Loucy (cell line): Measurements from ENCODE around the gene LRBA.

Source experiments
- H2AFZ ChIP-seq: fragments of 200-600 bp; sonication (generic); 2 replicates; pipeline ENCODE4 v1.6.0; 2016; ENCODE audit warnings: antibody characterized with exemption, mild to moderate bottlenecking, low read length, moderate library complexity
- H3F3A ChIP-seq: fragments of 200-600 bp; 2 replicates; pipeline ENCODE4 v1.6.0; 2016; ENCODE audit warnings: antibody characterized with exemption, low read depth, mild to moderate bottlenecking
- H3K27me3 ChIP-seq: fragments of 200-600 bp; sonication (generic); 2 replicates; pipeline ENCODE4 v1.6.1; 2014; ENCODE audit warnings: low read length, mild to moderate bottlenecking; ENCODE audit not compliant: insufficient read depth, poor library complexity, severe bottlenecking
- H3K36me3 ChIP-seq: fragments of 200-600 bp; sonication (generic); 2 replicates; pipeline ENCODE4 v1.6.1; 2016; ENCODE audit warnings: low read length; ENCODE audit not compliant: insufficient read depth
- H3K4me1 ChIP-seq: fragments of 200-600 bp; sonication (generic); 2 replicates; pipeline ENCODE4 v1.5.1; 2014; ENCODE audit warnings: low read length, mild to moderate bottlenecking; ENCODE audit not compliant: insufficient read depth, poor library complexity, severe bottlenecking
- H3K4me2 ChIP-seq: fragments of 200-600 bp; sonication (generic); 2 replicates; pipeline ENCODE4 v1.6.0; 2014; ENCODE audit warnings: antibody characterized with exemption, low read length, low read depth, mild to moderate bottlenecking; ENCODE audit not compliant: poor library complexity, severe bottlenecking
- H3K4me3 ChIP-seq: fragments of 200-600 bp; sonication (generic); 2 replicates; pipeline ENCODE4 v1.5.1; 2014; ENCODE audit warnings: low read length, mild to moderate bottlenecking, mixed read lengths; ENCODE audit not compliant: poor library complexity, severe bottlenecking
- H3K79me2 ChIP-seq: fragments of 200-600 bp; sonication (generic); 2 replicates; pipeline ENCODE4 v1.6.1; 2014; ENCODE audit warnings: low read length; ENCODE audit not compliant: insufficient read depth
- H3K9ac ChIP-seq: fragments of 200-600 bp; sonication (generic); 2 replicates; pipeline ENCODE4 v1.6.0; 2014; ENCODE audit warnings: mild to moderate bottlenecking, low read depth, low read length, moderate library complexity; ENCODE audit not compliant: poor library complexity, severe bottlenecking
- H3K9me2 ChIP-seq: fragments of 200-600 bp; sonication (generic); replicated peaks from 2 replicates; pipeline ENCODE4 v1.6.1; 2016; ENCODE audit warnings: low read depth, low read length, mixed read lengths
- H3K9me3 ChIP-seq: fragments of 200-600 bp; sonication (generic); 2 replicates; pipeline ENCODE4 v1.6.1; 2014; ENCODE audit warnings: mild to moderate bottlenecking, antibody characterized with exemption, low read length, low read depth; ENCODE audit not compliant: insufficient read depth
- H4K20me1 ChIP-seq: fragments of 200-600 bp; sonication (generic); 2 replicates; pipeline ENCODE4 v1.6.0; 2014; ENCODE audit warnings: antibody characterized with exemption, low read length, mild to moderate bottlenecking; ENCODE audit not compliant: insufficient read depth, poor library complexity, severe bottlenecking
- CTCF ChIP-seq: fragments of 200-600 bp; sonication (generic); conservative IDR thresholded peaks from 2 replicates; pipeline ENCODE4 v1.5.1; 2014; ENCODE audit warnings: mild to moderate bottlenecking, antibody characterized with exemption, low read length
- EZH2phosphoT487 ChIP-seq: fragments of 200-600 bp; IDR thresholded peaks from 2 replicates; pipeline ENCODE4 v1.6.1; 2018; ENCODE audit warnings: antibody characterized with exemption, mild to moderate bottlenecking, moderate library complexity, borderline replicate concordance

LRBA gene

GRCh38 chr4:150354214-150354796 lies 660.8 kb downstream of the LRBA start:
- no peak overlapping the region for H2AFZ ChIP-seq
- H3K36me3 ChIP-seq, result no peaks in the 10 kb centered on the region
- H3K4me2 ChIP-seq, result no peak overlapping the region
- H3K4me1 ChIP-seq, result no peaks in the 10 kb centered on the region
- H4K20me1 ChIP-seq, result no peaks in the 10 kb centered on the region
- TF ChIP-seq EZH2phosphoT487, result no peak
- TF ChIP-seq CTCF, result no peak
- no peaks in the 10 kb centered on the region for H3K9me2 ChIP-seq
- no peak overlapping the region for H3K4me3 ChIP-seq
- no peaks in the 10 kb centered on the region for H3K27me3 ChIP-seq
- H3K9ac ChIP-seq, result no peak overlapping the region
- no peaks in the 10 kb centered on the region for H3K79me2 ChIP-seq
- H3K9me3 ChIP-seq, result no peaks in the 10 kb centered on the region
- no peaks in the 10 kb centered on the region; the same call in 1 of the 2 replicates for H3F3A ChIP-seq

- no peak for TF ChIP-seq CTCF
- TF ChIP-seq EZH2phosphoT487, result no peak
- Histone ChIP-seq H3K36me3 (peaks cover 3% of the 10 kb centered on the region; the same call in 1 of the 2 replicates), H4K20me1 (no peaks in the 10 kb centered on the region), H3K9me2 (no peaks in the 10 kb centered on the region), H3K79me2 (no peaks in the 10 kb centered on the region), H3F3A (no peaks in the 10 kb centered on the region), H3K4me2 (no peak overlapping the region), H3K4me1 (no peaks in the 10 kb centered on the region), H3K9me3 (no peaks in the 10 kb centered on the region), H3K4me3 (no peak overlapping the region), H2AFZ (no peak overlapping the region), H3K27me3 (no peaks in the 10 kb centered on the region), H3K9ac (no peak overlapping the region)
Measured at GRCh38 chr4:150348079-150348478, 667.0 kb downstream of the LRBA start.

- no peak overlapping the region for H2AFZ ChIP-seq
- H3K4me3 ChIP-seq, result no peak overlapping the region
- H3K4me2 ChIP-seq, result no peak overlapping the region
- H3K9me3 ChIP-seq, result no peaks in the 10 kb centered on the region
- TF ChIP-seq EZH2phosphoT487 (no peak), CTCF (no peak)
- H3K27me3 ChIP-seq, result no peaks in the 10 kb centered on the region
- no peak overlapping the region for H3K9ac ChIP-seq
- no peaks in the 10 kb centered on the region for H4K20me1 ChIP-seq
- no peaks in the 10 kb centered on the region for H3K4me1 ChIP-seq
- no peaks in the 10 kb centered on the region for H3K79me2 ChIP-seq
- no peaks in the 10 kb centered on the region for H3F3A ChIP-seq
- no peaks in the 10 kb centered on the region for H3K9me2 ChIP-seq
- peaks cover 10% of the 10 kb centered on the region; the same call in 1 of the 2 replicates for H3K36me3 ChIP-seq
Measured at GRCh38 chr4:150345207-150345744, 669.8 kb downstream of the LRBA start.
